CD8-positive, alpha-beta memory T cell (primary cell): Measurements from ENCODE around the gene SPATA33. TPM values are rescaled to one million over a fixed set of nuclear protein-coding genes. Genes with fewer than 3 reads are reported as not detected.

Experiments used
- CTCF ChIA-PET: fragments of 350-600 bp; sonication (Branson Sonifier 250); formaldehyde crosslinking; loops from one replicate; lab custom pipeline; 2021; ENCODE audit warnings: antibody characterized with exemption; lab: Charles Lee
- POLR2A ChIA-PET: fragments of 350-600 bp; sonication (Branson Sonifier 250); formaldehyde crosslinking; loops from one replicate; lab custom pipeline; 2021; ENCODE audit warnings: antibody characterized with exemption; lab: Charles Lee
- DNase-seq, 5 donors: peaks; one replicate each; pipeline versions ENCODE4 v3.0.0 to v3.0.0-alpha.2; 2020 to 2022; ENCODE audit warnings: mixed read lengths in 1 of 5
- H3K27ac ChIP-seq: one replicate; pipeline ENCODE4 v1.7.0; 2013; ENCODE audit warnings: low read depth, mild to moderate bottlenecking, low read length, moderate library complexity
- H3K27me3 ChIP-seq: 2 replicates; pipeline ENCODE4 v1.7.0; 2013; ENCODE audit warnings: low read length, mild to moderate bottlenecking; ENCODE audit not compliant: insufficient read depth, poor library complexity, severe bottlenecking
- H3K36me3 ChIP-seq: 2 replicates; pipeline ENCODE4 v1.7.0; 2013; ENCODE audit warnings: mild to moderate bottlenecking, low read length, moderate library complexity; ENCODE audit not compliant: insufficient read depth
- H3K4me1 ChIP-seq: 2 replicates; pipeline ENCODE4 v1.7.0; 2013; ENCODE audit warnings: mild to moderate bottlenecking, low read length, moderate library complexity; ENCODE audit not compliant: insufficient read depth
- H3K4me3 ChIP-seq: 2 replicates; pipeline ENCODE4 v1.7.0; 2013; ENCODE audit warnings: mild to moderate bottlenecking, low read length
- H3K9me3 ChIP-seq: 2 replicates; pipeline ENCODE4 v1.7.0; 2013; ENCODE audit warnings: mild to moderate bottlenecking, low read length
- H3K27ac Mint-ChIP-seq, 8 donors: one replicate each; pipeline ENCODE4 v1.8.0; 2020 to 2021; ENCODE audit warnings: mixed read lengths in 8 of 8, mild to moderate bottlenecking in 6 of 8, inconsistent platforms in 3 of 8, moderate library complexity in 3 of 8
- H3K27me3 Mint-ChIP-seq, 2 donors: one replicate each; pipeline ENCODE4 v1.8.0; 2020 to 2021; ENCODE audit warnings: mixed read lengths in 2 of 2, mild to moderate bottlenecking in 1 of 2, moderate library complexity in 1 of 2
- H3K36me3 Mint-ChIP-seq, 3 donors: one replicate each; pipeline ENCODE4 v1.8.0; 2020 to 2021; ENCODE audit warnings: mixed read lengths in 3 of 3, inconsistent platforms in 1 of 3, mild to moderate bottlenecking in 1 of 3
- H3K4me1 Mint-ChIP-seq, 3 donors: one replicate each; pipeline ENCODE4 v1.8.0; 2020 to 2021; ENCODE audit warnings: mixed read lengths in 3 of 3, inconsistent platforms in 1 of 3, mild to moderate bottlenecking in 1 of 3
- H3K4me3 Mint-ChIP-seq, 7 donors: one replicate each; pipeline ENCODE4 v1.8.0; 2020 to 2021; ENCODE audit warnings: mixed read lengths in 7 of 7, mild to moderate bottlenecking in 6 of 7, moderate library complexity in 4 of 7, inconsistent platforms in 2 of 7
- H3K9me3 Mint-ChIP-seq, 5 donors: one replicate each; pipeline ENCODE4 v1.8.0; 2020 to 2022; ENCODE audit warnings: mixed read lengths in 5 of 5, mild to moderate bottlenecking in 3 of 5, moderate library complexity in 2 of 5, inconsistent platforms in 1 of 5
- polyA plus RNA-seq: library from polyadenylated mRNA; unstranded; fragments of 300-500 nt; fragmentation: Illumina TruSeq; gene quantifications from one replicate; pipeline ENCODE4 v1.2.3, GENCODE V29; 2021
- total RNA-seq, 2 experiments: library from RNA; stranded (reverse); gene quantifications; one replicate each; pipeline ENCODE4 v1.2.3, GENCODE V29; 2021

Gene SPATA33
- 10 to 100 TPM; 16.9 TPM for total RNA-seq
- polyA plus RNA-seq: 2.3 TPM

- Mint-ChIP-seq H3K27ac (peak within 1 kb of the TSS; percentile 74 to 93 (median 88)), H3K4me1 (peaks cover 28 to 47% (median 44%) of the 10 kb centered on the region in 3 donors), H3K36me3 (peaks cover 0 to 26% (median 7%) of the 10 kb centered on the region in 3 donors), H3K4me3 (peak within 1 kb of the TSS; percentile 79 to 92 (median 86)), H3K9me3 (peaks cover 0 to 2% (median 0%) of the 10 kb centered on the region in 5 donors), H3K27me3 (no peaks in the 10 kb centered on the region)
- Histone ChIP-seq H3K4me3 (peak within 1 kb of the TSS; percentile 92), H3K4me1 (peaks cover 21% of the 10 kb centered on the region), H3K9me3 (no peaks in the 10 kb centered on the region), H3K27ac (peak within 1 kb of the TSS; percentile 89), H3K36me3 (peaks cover 4% of the 10 kb centered on the region), H3K27me3 (no peaks in the 10 kb centered on the region)
- POLR2A ChIA-PET: interaction anchor here (0.6 to 0.8 kb wide), 3 partner anchors 29 to 417 kb away, joined by 3 to 4 read pairs (median 3); partner anchors contain the start of gene CDK10
- DNase-seq: peak; percentile 92 to 95 (median 93)
- CTCF ChIA-PET: interaction anchor here (3.6 kb wide), 1 partner anchor 42 kb away, joined by 15 read pairs; no protein-coding TSS in a partner anchor
These were observed at the start of gene SPATA33, which contains the start of gene CHMP1A for GRCh38 chr16:89657442-89658220. Gene SPATA33 (plus strand): TSS chr16:89657836. CDS start chr16:89657912, 76 bp downstream. Gene CHMP1A (minus strand): TSS chr16:89657708. CDS start chr16:89657588, 120 bp downstream.

DNA sequence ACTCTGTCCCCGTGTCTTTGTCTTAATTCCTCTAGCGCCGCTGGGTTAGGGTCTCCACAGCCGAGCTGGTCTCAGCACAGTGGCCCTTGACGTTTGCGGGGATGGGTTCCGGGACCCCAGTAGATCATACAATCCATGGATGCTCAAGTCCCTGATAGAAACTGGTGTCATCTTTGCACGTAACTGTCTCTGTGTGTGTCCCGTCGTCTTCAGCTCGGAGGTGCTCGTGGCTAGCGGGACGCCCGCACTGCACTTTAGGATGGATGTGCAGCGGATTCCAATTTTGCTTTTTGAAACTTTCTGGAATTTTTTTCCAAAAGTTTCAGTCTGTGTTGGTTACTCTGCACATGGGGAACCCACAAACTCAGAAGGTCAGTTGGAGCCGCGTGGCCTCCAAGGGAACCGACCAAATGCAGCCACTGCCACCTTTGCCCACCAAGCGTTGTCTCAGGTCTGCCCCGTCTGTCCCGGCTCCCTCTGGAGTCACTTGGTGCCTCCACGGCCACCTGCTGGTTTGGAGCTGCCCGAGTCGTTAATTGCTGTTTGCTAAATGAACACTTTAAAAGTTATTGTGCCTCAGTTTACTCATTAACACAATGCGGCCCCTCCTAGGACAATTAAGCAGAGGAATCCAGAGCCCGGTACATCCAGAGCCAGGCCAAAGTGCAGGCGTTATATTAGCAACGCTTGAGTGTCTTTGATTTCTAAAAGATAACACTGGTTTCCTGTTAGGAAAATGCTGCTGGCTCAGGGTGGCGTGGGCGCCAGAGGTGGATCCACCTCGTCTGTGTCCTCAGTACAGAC lies 49.5 kb upstream of the SPATA33 start:
- H3K27me3 ChIP-seq: no peaks in the 10 kb centered on the region
- no peak for DNase-seq
- no peak overlapping the region for H3K4me3 ChIP-seq
- Mint-ChIP-seq H3K27ac (peak overlapping the region in 1 of 8 donors; percentile 65), H3K36me3 (no peaks in the 10 kb centered on the region), H3K4me3 (no peak overlapping the region), H3K27me3 (peaks cover 3% of the 10 kb centered on the region in 2 donors), H3K9me3 (no peaks in the 10 kb centered on the region), H3K4me1 (peaks cover under 1 to 2% (median 1%) of the 10 kb centered on the region in 3 donors)
- H3K9me3 ChIP-seq: no peaks in the 10 kb centered on the region
- POLR2A ChIA-PET: no interaction called here
- CTCF ChIA-PET: no interaction called here
- no peaks in the 10 kb centered on the region for H3K36me3 ChIP-seq
- no peak overlapping the region for H3K27ac ChIP-seq
- no peaks in the 10 kb centered on the region for H3K4me1 ChIP-seq

DNA sequence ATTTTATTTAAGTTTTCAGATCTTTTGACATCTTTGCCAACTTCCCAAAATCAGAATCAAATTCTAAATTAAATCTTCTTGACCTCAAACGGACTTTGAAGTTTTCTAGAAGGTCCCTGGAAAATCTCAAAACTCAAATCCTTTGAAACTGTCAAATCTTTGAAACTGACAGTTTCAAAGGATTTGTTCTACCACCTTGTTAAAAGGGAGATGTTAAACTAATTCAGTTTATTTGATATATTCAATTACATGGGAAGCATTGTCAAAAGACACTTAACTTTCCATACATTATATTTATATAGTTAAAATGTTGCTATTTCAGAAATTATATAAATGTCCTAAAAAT lies 47.6 kb upstream of the SPATA33 start:
- H3K4me1 Mint-ChIP-seq: peaks cover 0 to 3% (median 0%) of the 10 kb centered on the region in 3 donors
- no peak overlapping the region for H3K27ac Mint-ChIP-seq
- Histone ChIP-seq H3K4me3 (no peak overlapping the region), H3K9me3 (no peaks in the 10 kb centered on the region), H3K36me3 (no peaks in the 10 kb centered on the region), H3K27ac (no peak overlapping the region), H3K4me1 (no peaks in the 10 kb centered on the region), H3K27me3 (no peaks in the 10 kb centered on the region)
- POLR2A ChIA-PET: no interaction called here
- H3K4me3 Mint-ChIP-seq: no peak overlapping the region
- DNase-seq: no peak
- CTCF ChIA-PET: no interaction called here
- peaks cover 3% of the 10 kb centered on the region in 2 donors for H3K27me3 Mint-ChIP-seq
- H3K9me3 Mint-ChIP-seq: no peaks in the 10 kb centered on the region
- no peaks in the 10 kb centered on the region for H3K36me3 Mint-ChIP-seq

- Histone ChIP-seq H3K27me3 (no peaks in the 10 kb centered on the region), H3K36me3 (no peaks in the 10 kb centered on the region), H3K4me1 (peaks cover 7% of the 10 kb centered on the region), H3K27ac (no peak overlapping the region), H3K4me3 (no peak overlapping the region), H3K9me3 (no peaks in the 10 kb centered on the region)
- Mint-ChIP-seq H3K27me3 (peaks cover 3 to 6% of the 10 kb centered on the region in 2 donors), H3K4me3 (no peak overlapping the region), H3K36me3 (no peaks in the 10 kb centered on the region), H3K4me1 (peaks cover 10 to 15% (median 13%) of the 10 kb centered on the region in 3 donors), H3K9me3 (peaks cover 0 to 5% (median 0%) of the 10 kb centered on the region in 5 donors), H3K27ac (no peak overlapping the region)
- ChIA-PET POLR2A (no interaction called here), CTCF (no interaction called here)
- DNase-seq: no peak
These were observed 45.0 kb upstream of the SPATA33 start for GRCh38 chr16:89612415-89613166.

DNA sequence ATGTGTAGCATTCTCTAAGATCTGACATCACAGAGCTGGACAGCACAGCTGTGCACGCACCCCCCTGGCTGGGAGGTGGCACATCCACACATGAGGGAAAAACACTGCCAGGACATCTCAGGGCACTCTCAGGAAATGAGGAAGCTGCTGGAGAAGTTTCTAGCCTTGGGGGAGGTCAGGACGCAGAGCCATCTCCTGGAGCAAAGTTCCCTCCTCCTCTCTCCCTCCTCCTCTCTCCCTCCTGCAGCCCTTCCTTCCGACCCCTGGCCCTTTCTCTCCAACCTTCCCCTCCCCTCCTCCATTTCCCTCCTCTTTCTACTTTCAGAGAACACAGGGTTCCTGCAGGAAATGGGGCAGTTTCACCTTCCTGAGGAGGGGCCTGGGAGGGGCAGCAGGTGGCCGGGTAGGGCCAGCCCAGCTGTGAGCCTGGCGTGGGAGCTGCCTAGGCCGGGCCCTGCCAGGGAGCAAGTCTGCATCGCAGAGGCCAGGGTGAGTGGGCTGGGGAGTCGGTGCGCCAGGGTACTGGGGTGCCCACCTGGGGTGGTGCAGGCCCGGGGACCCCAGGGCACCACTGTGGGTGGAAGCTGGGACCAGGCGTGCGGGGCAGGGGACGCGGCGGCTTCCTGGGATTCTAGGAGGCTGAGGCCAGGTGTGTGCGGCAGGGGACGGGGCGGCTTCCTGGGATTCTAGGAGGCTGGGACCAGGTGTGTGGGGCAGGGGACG lies 44.2 kb upstream of the SPATA33 start, which contains the start of gene DPEP1:
TSS of gene DPEP1 (plus strand) at position 412 of the 723 bp plus-strand sequence. CDS start 16,769 bp downstream, outside the sequence.
- Mint-ChIP-seq H3K27ac (peak within 1 kb of the TSS in 2 of 8 donors; percentile 23 to 87), H3K9me3 (peaks cover 0 to 5% (median 0%) of the 10 kb centered on the region in 5 donors), H3K4me3 (no peak within 1 kb of the TSS), H3K36me3 (no peaks in the 10 kb centered on the region), H3K27me3 (peaks cover 3 to 6% of the 10 kb centered on the region in 2 donors), H3K4me1 (peaks cover 10 to 15% (median 13%) of the 10 kb centered on the region in 3 donors)
- Histone ChIP-seq H3K4me1 (peaks cover 7% of the 10 kb centered on the region), H3K9me3 (no peaks in the 10 kb centered on the region), H3K36me3 (no peaks in the 10 kb centered on the region), H3K4me3 (no peak within 1 kb of the TSS), H3K27me3 (no peaks in the 10 kb centered on the region), H3K27ac (no peak within 1 kb of the TSS)
- POLR2A ChIA-PET: no interaction called here
- no peak for DNase-seq
- CTCF ChIA-PET: no interaction called here

DNA sequence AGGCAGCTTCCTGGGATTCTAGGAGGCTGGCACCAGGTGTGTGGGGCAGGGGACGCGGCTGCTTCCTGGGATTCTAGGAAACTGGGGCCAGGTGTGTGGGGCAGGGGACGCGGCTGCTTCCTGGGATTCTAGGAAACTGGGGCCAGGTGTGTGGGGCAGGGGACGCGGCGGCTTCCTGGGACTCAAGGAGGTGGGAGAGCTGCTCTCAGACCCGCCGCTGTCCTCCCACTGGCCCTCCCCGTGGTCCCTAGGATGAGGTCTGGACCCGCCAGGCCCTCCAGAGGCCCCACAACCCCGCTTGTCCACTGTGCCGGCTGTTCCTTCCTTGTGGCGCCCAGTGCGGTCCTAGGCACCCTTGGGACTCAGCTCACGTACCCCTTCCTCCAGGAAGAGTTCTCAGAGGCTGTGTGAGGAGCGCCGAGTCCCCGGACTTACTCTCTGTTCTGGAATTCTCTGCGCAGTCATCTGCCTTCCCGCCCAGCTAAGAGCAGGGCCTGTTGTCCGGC lies 43.6 kb upstream of the SPATA33 start:
- DNase-seq: no peak
- H3K4me3 ChIP-seq: no peak overlapping the region
- Mint-ChIP-seq H3K4me3 (no peak overlapping the region), H3K36me3 (no peaks in the 10 kb centered on the region), H3K9me3 (peaks cover 0 to 5% (median 0%) of the 10 kb centered on the region in 5 donors), H3K4me1 (peaks cover 10 to 15% (median 13%) of the 10 kb centered on the region in 3 donors), H3K27me3 (peaks cover 3 to 6% of the 10 kb centered on the region in 2 donors), H3K27ac (no peak overlapping the region)
- POLR2A ChIA-PET: no interaction called here
- peaks cover 7% of the 10 kb centered on the region for H3K4me1 ChIP-seq
- no peak overlapping the region for H3K27ac ChIP-seq
- CTCF ChIA-PET: no interaction called here
- H3K9me3 ChIP-seq: no peaks in the 10 kb centered on the region
- H3K36me3 ChIP-seq: no peaks in the 10 kb centered on the region
- no peaks in the 10 kb centered on the region for H3K27me3 ChIP-seq

GRCh38 chr16:89615176-89615575 lies 42.5 kb upstream of the SPATA33 start:
- Mint-ChIP-seq H3K27me3 (peaks cover 3 to 6% of the 10 kb centered on the region in 2 donors), H3K4me1 (peaks cover 10 to 15% (median 13%) of the 10 kb centered on the region in 3 donors), H3K27ac (no peak overlapping the region), H3K36me3 (no peaks in the 10 kb centered on the region), H3K4me3 (no peak overlapping the region), H3K9me3 (peaks cover 0 to 5% (median 0%) of the 10 kb centered on the region in 5 donors)
- ChIA-PET CTCF (interaction anchor here (1.1 kb wide), 1 partner anchor 12 kb away, joined by 3 read pairs; no protein-coding TSS in a partner anchor), POLR2A (interaction anchor here (0.6 kb wide), 1 partner anchor 22 kb away, joined by 5 read pairs; no protein-coding TSS in a partner anchor)
- Histone ChIP-seq H3K36me3 (no peaks in the 10 kb centered on the region), H3K27ac (no peak overlapping the region), H3K27me3 (no peaks in the 10 kb centered on the region), H3K4me1 (peaks cover 7% of the 10 kb centered on the region), H3K4me3 (no peak overlapping the region), H3K9me3 (no peaks in the 10 kb centered on the region)
- no peak for DNase-seq
